HEK293T (cell line): ENCODE data around the gene BMF.

Source experiments
- ARNT ChIP-seq: fragments of 450-650 bp; IDR thresholded peaks from 2 replicates; pipeline ENCODE4 v1.6.1; 2017; ENCODE audit warnings: mild to moderate bottlenecking
- CTBP1 ChIP-seq: fragments of 450-650 bp; IDR thresholded peaks from 2 replicates; pipeline ENCODE4 v1.6.1; 2016; ENCODE audit warnings: borderline replicate concordance
- FOXA1 ChIP-seq: fragments of 450-650 bp; IDR thresholded peaks from 2 replicates; pipeline ENCODE4 v1.6.1; 2016; ENCODE audit warnings: mild to moderate bottlenecking
- FOXK2 ChIP-seq: fragments of 450-650 bp; IDR thresholded peaks from 2 replicates; pipeline ENCODE4 v1.6.1; 2016; ENCODE audit warnings: mild to moderate bottlenecking
- FOXM1 ChIP-seq: fragments of 450-650 bp; IDR thresholded peaks from 2 replicates; pipeline ENCODE4 v1.6.1; 2017; ENCODE audit warnings: mild to moderate bottlenecking, borderline replicate concordance
- LEF1 ChIP-seq: fragments of 450-650 bp; IDR thresholded peaks from 2 replicates; pipeline ENCODE4 v1.6.1; 2017; ENCODE audit warnings: mild to moderate bottlenecking, borderline replicate concordance
- SP1 ChIP-seq: fragments of 450-650 bp; IDR thresholded peaks from 2 replicates; pipeline ENCODE4 v1.6.1; 2017
- SUZ12 ChIP-seq: fragments of 450-650 bp; IDR thresholded peaks from 2 replicates; pipeline ENCODE4 v1.6.1; 2016; ENCODE audit warnings: mild to moderate bottlenecking
- TARDBP ChIP-seq: fragments of 450-650 bp; IDR thresholded peaks from 2 replicates; pipeline ENCODE4 v1.6.1; 2016

DNA sequence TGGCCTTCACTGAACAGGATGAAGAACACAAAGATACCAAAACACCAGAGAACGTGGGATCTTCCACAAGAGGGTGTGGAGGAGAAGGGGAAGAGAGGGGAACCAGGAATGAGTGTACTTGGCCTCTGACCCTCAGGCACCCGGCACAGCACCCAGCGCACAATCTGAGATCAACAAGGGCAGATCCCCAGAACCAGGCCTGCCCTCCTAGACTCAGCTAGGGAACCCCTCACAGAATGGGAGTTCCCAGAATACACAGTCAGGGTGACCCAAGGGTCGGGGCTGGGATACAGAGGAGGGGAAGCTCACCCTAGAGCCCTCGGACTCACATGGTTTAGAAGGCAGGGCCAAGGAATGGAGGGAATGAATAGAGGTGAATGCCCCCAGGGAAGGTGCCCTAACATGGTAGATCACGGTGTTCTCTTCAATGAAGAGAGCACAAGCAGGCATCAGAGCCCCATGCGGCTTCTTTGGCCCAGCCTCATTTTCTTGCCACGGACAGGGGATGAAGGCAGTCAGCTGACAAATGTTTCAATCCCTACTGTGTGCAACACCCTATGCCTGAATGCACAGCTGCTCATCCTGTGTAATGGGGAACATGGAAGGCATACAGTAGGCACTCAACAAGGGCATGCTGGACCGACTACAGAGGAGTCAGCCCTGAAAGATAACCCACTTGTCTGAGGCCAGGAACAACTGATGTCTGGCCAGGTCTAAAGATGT is 13.1 kb downstream of the BMF start:
- TF ChIP-seq FOXM1 (no peak), CTBP1 (no peak), FOXA1 (no peak), SP1 (no peak), FOXK2 (no peak), ARNT (no peak), SUZ12 (no peak), TARDBP (no peak), LEF1 (no peak)
